Natural killer cell (primary cell): ENCODE results near the gene M1AP. TPM values are rescaled to one million over a fixed set of nuclear protein-coding genes. Genes with fewer than 3 reads are reported as not detected.

Source experiments
- ATAC-seq, 3 donors: fragments of 150-1000 bp in 2 of 3; fragments of 200-7000 bp in 1 of 3; cut with Tn5 transposase; 1 replicate in 1 of 3; 2 replicates in 2 of 3; pipeline ENCODE4 v1.10.0; 2021; ENCODE audit warnings: mild to moderate bottlenecking in 2 of 3, moderate library complexity in 2 of 3
- DNase-seq, 2 donors: peaks; one replicate each; pipeline versions ENCODE4 v3.0.0 to v3.0.0-alpha.2; 2013 to 2021; ENCODE audit warnings: mixed read lengths in 1 of 2
- H3K27ac ChIP-seq: one replicate; pipeline ENCODE4 v1.5.1; 2013; ENCODE audit warnings: mild to moderate bottlenecking, low read length
- H3K27me3 ChIP-seq: one replicate; pipeline ENCODE4 v1.6.1; 2013; ENCODE audit warnings: low read length; ENCODE audit not compliant: control insufficient read depth, insufficient read depth
- H3K36me3 ChIP-seq: one replicate; pipeline ENCODE4 v1.6.1; 2013; ENCODE audit warnings: low read length; ENCODE audit not compliant: control insufficient read depth, insufficient read depth
- H3K4me1 ChIP-seq: one replicate; pipeline ENCODE4 v1.6.1; 2013; ENCODE audit warnings: low read length; ENCODE audit not compliant: control insufficient read depth, insufficient read depth
- H3K4me3 ChIP-seq: one replicate; pipeline ENCODE4 v1.5.1; 2013; ENCODE audit warnings: low read length
- H3K9me3 ChIP-seq: one replicate; pipeline ENCODE4 v1.6.1; 2013; ENCODE audit warnings: low read length; ENCODE audit not compliant: control insufficient read depth, insufficient read depth
- H3K27ac Mint-ChIP-seq, 2 donors: one replicate each; pipeline ENCODE4 v1.8.0; 2022; ENCODE audit warnings: mild to moderate bottlenecking in 2 of 2, mixed read lengths in 2 of 2, moderate library complexity in 1 of 2
- H3K27me3 Mint-ChIP-seq, 2 donors: one replicate each; pipeline ENCODE4 v1.8.0; 2022; ENCODE audit warnings: low read depth in 2 of 2, mixed read lengths in 2 of 2
- H3K36me3 Mint-ChIP-seq: one replicate; pipeline ENCODE4 v1.8.0; 2022; ENCODE audit warnings: mixed read lengths
- H3K4me1 Mint-ChIP-seq, 2 donors: one replicate each; pipeline ENCODE4 v1.8.0; 2022; ENCODE audit warnings: mixed read lengths in 2 of 2
- H3K4me3 Mint-ChIP-seq: one replicate; pipeline ENCODE4 v1.8.0; 2022; ENCODE audit warnings: mild to moderate bottlenecking, moderate library complexity, mixed read lengths
- H3K9me3 Mint-ChIP-seq, 2 donors: one replicate each; pipeline ENCODE4 v1.8.0; 2022; ENCODE audit warnings: mixed read lengths in 2 of 2
- CTCF ChIP-seq: fragments of 200-600 bp; IDR thresholded peaks from one replicate; pipeline ENCODE4 v1.8.0; 2022; ENCODE audit warnings: antibody characterized with exemption
- WGBS: methylation state at CpG from one replicate; pipeline ENCODE4 v1.1.7; 2013; ENCODE audit warnings: missing lambda C conversion rate; ENCODE audit not compliant: insufficient coverage; 5-methylcytosine and 5-hydroxymethylcytosine counted together
- intact Hi-C: fragments of 100-400 bp; cut with micrococcal nuclease; formaldehyde crosslinking; loops from one replicate; pipeline ENCODE4 v1.14.2; 2022
- total RNA-seq, 4 donors: library from RNA; stranded (reverse); fragments of 120-200 nt in 1 of 4; gene quantifications; one replicate each; pipeline versions ENCODE4 v1.2.3 to v1.2.4, GENCODE V29; 2013 to 2022

Gene M1AP
- total RNA-seq, 3 donors from 2014 or later (not counting 1 experiment from before 2014, with no cell fraction given) = not detected

DNA sequence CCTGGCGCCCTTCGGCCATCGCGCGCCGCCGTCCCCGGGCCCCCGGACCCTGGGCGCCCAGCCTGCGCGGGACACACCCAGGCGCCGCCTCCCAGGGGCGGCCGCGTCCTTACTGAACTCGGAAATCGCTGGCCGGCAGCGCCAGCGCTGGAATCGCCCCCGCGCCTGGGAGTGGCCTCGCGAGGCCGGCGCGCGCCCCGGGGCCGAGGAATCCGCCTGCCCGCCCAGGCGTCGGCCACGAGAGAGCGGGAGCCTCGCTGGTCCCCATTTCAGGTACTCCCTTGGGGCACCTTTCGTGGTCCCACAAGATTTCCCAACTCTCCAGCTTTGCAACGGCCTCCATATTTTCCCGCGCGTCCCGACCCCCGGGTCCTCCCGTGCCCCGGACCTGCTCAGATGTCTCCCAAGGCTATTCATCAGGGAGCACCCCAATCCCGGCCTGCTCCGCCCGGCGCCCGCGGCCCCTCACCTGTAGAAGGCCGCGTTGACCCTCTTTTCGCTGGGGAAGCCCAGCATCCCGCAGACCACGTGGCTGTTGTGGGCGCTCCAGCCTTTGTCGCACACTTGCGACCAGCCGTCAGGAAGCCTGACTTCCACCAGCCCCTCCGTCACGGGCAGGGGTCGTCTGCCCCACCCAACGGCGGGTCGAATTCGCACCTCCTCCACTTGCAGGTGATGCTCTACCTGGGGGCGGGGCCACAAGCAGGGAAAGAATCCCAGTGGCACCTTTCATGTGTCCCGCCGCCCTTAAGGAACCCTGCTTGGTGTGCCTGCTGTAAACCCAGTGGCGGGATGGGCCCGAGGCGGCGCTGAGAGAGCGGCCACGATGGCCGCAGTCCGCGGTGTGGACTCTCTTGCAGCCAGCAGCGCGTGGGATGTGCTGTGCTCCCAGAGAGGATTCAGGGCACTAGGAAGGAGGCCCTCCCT, 99.0 kb downstream of the M1AP start:
- DNase-seq (no peak), ATAC-seq (peak in 2 of 3 donors; percentile 33 to 39)
- Mint-ChIP-seq H3K4me3 (peak overlapping the region; percentile 43), H3K4me1 (peaks cover 4 to 12% of the 10 kb centered on the region in 2 donors), H3K9me3 (no peaks in the 10 kb centered on the region), H3K36me3 (no peaks in the 10 kb centered on the region), H3K27ac (no peak overlapping the region), H3K27me3 (peaks cover 45 to 52% of the 10 kb centered on the region in 2 donors)
- no peak for TF ChIP-seq CTCF
- Histone ChIP-seq H3K27ac (no peak overlapping the region), H3K4me1 (peaks cover 23% of the 10 kb centered on the region), H3K9me3 (no peaks in the 10 kb centered on the region), H3K4me3 (peak overlapping the region; percentile 21), H3K27me3 (peaks cover 23% of the 10 kb centered on the region), H3K36me3 (no peaks in the 10 kb centered on the region)
- intact Hi-C loops = no loop called here
- 3% methylated on average over 85 of the region's 85 CpGs for WGBS

GRCh38 chr2:74548285-74548899, 99.7 kb downstream of the M1AP start:
- WGBS = 33% methylated on average over 26 of the region's 26 CpGs

DNA sequence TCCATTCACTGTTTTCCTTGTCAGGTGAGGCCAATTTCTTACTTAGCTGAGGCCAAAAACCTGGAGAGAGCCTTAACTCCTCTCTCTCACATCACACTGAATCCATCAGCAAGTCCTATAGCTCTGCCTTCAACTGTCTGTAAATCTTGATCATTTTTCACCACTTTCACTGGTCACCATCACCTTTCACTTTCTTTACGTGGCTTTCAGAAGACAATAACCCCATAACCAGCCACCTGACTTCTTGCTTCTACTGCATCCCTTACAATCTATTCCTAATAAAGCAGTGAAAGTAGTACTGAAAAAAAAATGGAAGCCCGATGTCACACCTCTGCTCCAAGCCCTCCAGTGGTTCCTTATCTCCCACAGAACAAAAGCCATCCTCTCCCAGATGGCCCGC, 102.1 kb downstream of the M1AP start:
- no peak overlapping the region for H3K27ac ChIP-seq
- H3K9me3 Mint-ChIP-seq = no peaks in the 10 kb centered on the region
- no peak overlapping the region for H3K4me3 ChIP-seq
- no peaks in the 10 kb centered on the region for H3K36me3 Mint-ChIP-seq
- no peak overlapping the region for H3K4me3 Mint-ChIP-seq
- H3K4me1 ChIP-seq = peaks cover 13% of the 10 kb centered on the region
- H3K4me1 Mint-ChIP-seq = peaks cover 0 to 4% of the 10 kb centered on the region in 2 donors
- H3K27me3 Mint-ChIP-seq = peaks cover 42 to 56% of the 10 kb centered on the region in 2 donors
- intact Hi-C loops = no loop called here
- no peak overlapping the region for H3K27ac Mint-ChIP-seq
- H3K9me3 ChIP-seq = no peaks in the 10 kb centered on the region
- DNase-seq (no peak), ATAC-seq (no peak)
- no peaks in the 10 kb centered on the region for H3K36me3 ChIP-seq
- peaks cover 23% of the 10 kb centered on the region for H3K27me3 ChIP-seq
- no peak for TF ChIP-seq CTCF
- WGBS = 78% methylated on average over 3 of the region's 3 CpGs

More at GRCh38 chr2:74548285-74548899, 99.7 kb downstream of the M1AP start:
- ATAC-seq = no peak
- H3K4me3 Mint-ChIP-seq = peak overlapping the region; percentile 74
- peaks cover 4 to 7% of the 10 kb centered on the region in 2 donors for H3K4me1 Mint-ChIP-seq
- Histone ChIP-seq H3K27me3 (peaks cover 23% of the 10 kb centered on the region), H3K4me3 (peak overlapping the region; percentile 10), H3K4me1 (peaks cover 15% of the 10 kb centered on the region), H3K9me3 (no peaks in the 10 kb centered on the region), H3K36me3 (no peaks in the 10 kb centered on the region), H3K27ac (no peak overlapping the region)
- H3K36me3 Mint-ChIP-seq = no peaks in the 10 kb centered on the region
- H3K9me3 Mint-ChIP-seq = no peaks in the 10 kb centered on the region
- H3K27ac Mint-ChIP-seq = no peak overlapping the region
- no peak for DNase-seq
- peaks cover 45 to 53% of the 10 kb centered on the region in 2 donors for H3K27me3 Mint-ChIP-seq
- TF ChIP-seq CTCF = no peak
- intact Hi-C loops = no loop called here
